Renal cortical epithelial cell (primary cell): ENCODE measurements around the gene CYP27B1. TPM values are rescaled to one million over a fixed set of nuclear protein-coding genes. Genes with fewer than 3 reads are reported as not detected.
"Not testable (repeated sequence)": the region's sequence is repeated elsewhere in the genome, so short reads cannot be mapped to it uniquely, and the experiment has no call there.

Experiments used
- DNase-seq: peaks from one replicate; pipeline ENCODE4 v3.0.0-alpha.2; 2011; ENCODE audit warnings: low read depth
- total RNA-seq: library from RNA; depleted of rRNA; stranded (reverse); fragments of >200 nt; gene quantifications from 2 replicates; pipeline ENCODE4 v1.2.3, GENCODE V29; 2014

CYP27B1 gene
- total RNA-seq, 1 donor from 2014 or later: 0.50 TPM

DNA sequence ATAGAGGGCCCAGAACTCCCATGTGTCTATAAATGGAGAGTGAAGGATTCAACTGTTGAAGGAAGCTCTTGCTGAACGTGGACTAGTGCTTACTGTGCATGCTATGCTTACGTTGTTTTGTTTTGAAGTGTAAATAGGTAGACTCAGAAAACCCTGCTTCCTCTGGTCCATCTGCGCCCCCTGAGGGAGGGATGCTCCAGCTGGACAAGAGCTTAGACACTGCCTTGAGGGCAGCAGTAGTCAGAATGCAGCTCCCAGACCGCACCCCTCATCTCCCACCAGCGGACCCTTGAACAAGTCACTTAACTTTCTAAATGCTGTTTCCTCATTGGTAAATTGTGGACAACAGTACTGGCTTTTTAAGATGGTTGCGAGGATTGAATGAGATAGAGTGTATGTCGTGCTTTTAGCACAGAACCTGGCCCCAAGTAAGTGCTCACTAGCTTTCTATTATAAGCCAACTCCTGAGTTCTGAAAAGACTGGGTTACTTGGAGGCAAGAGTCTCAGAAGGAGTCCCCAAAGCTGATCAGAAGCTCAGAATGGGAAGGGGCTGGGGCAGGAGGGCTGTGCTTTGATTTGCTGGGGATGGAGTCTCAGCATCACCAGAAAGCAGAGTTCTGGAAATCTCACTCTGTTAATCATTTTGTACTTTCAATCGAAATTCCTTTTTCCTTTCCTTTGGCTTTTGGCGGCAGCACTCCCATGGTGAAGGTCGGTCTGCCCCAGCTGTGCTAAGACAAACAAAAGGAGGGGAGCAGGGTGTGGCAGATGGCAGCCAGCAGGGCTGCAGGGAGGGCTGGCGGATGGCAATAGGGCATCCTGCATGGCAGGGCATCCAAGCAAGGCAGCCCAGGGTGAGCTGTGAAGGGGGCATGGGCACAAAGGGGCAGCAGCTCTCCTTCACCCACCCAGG is 43.9 kb downstream of the CYP27B1 start:
- DNase-seq: no peak

GRCh38 chr12:57721846-57722608 is 44.9 kb downstream of the CYP27B1 start:
- DNase-seq: not testable (repeated sequence)

DNA sequence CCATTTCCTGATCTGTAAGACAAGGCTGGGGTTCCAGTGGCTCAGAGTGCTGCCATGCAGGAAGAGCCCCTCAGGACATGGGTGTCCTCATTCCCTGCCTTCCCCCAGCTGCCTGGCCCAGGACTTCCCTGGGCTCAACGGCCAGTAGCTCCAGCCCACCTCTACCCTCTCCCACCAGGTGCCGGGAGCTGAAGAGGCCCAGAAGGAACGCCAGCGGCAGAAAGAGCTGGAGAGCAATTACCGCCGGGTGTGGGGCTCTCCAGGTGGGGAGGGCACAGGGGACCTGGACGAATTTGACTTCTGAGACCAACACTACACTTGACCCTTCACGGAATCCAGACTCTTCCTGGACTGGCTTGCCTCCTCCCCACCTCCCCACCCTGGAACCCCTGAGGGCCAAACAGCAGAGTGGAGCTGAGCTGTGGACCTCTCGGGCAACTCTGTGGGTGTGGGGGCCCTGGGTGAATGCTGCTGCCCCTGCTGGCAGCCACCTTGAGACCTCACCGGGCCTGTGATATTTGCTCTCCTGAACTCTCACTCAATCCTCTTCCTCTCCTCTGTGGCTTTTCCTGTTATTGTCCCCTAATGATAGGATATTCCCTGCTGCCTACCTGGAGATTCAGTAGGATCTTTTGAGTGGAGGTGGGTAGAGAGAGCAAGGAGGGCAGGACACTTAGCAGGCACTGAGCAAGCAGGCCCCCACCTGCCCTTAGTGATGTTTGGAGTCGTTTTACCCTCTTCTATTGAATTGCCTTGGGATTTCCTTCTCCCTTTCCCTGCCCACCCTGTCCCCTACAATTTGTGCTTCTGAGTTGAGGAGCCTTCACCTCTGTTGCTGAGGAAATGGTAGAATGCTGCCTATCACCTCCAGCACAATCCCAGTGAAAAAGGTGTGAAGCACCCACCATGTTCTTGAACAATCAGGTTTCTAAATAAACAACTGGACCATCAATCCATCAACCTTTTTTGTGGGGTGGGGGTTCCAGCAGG is 46.0 kb downstream of the CYP27B1 start:
- DNase-seq: no peak

GRCh38 chr12:57719777-57720605 is 46.9 kb downstream of the CYP27B1 start:
- DNase-seq: no peak

DNA sequence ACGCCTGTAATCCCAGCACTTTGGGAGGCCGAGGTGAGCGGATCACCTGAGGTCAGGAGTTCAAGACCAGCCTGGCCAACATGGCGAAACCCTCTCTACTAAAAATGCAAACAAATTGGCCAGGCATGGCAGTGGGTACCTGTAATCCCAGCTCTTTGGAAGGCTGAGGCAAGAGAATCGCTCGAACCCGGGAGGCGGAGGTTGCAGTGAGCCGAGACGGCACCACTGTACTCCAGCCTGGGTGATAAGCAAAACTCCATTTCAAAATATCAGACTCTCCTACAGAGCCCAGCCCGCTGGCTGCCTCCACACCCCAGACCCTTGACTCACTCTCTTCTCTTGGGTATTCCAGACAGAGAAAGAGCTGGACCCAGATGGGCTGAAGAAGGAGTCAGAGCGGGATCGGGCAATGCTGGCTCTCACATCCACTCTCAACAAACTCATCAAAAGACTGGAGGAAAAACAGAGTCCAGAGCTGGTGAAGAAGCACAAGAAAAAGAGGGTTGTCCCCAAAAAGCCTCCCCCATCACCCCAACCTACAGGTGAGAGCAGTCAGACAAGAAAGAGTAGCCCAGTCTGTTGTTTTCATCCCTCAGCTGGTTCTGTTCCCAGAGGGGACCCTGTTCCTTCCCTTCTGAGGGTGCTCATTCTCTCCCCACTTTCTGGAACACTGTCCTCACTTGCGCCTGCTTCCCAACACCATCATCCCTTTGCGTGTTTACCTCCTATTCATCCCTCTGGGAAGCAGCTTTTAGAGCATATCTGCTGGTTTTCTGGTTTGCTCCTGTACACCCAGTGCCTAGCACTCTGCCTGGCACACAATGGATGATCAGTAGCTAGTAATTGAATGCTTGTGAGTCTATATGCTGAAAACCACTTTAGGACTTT is 48.0 kb downstream of the CYP27B1 start:
- no peak for DNase-seq

- DNase-seq: no peak
Observed at GRCh38 chr12:57717846-57718640, 48.8 kb downstream of the CYP27B1 start.

DNA sequence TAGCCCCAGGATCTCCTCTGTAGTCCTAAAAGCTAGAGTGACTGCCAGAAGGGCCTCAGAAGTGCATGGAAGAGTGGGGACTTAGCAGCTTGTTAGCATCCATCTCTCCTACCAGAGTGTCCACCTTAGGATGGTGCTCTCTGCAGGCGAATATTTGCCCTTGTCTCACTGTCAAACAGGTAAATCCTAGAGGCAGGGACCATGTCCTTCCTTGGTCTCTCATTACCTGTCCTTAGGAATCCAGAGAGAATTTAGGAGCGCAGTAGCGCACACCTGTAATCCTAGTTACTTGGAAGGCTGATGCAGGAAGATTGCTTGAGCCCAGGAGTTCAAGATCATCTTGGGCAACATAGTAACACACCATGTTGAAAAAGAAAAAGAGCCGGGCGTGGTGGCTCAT is 49.7 kb downstream of the CYP27B1 start:
- no peak for DNase-seq

DNA sequence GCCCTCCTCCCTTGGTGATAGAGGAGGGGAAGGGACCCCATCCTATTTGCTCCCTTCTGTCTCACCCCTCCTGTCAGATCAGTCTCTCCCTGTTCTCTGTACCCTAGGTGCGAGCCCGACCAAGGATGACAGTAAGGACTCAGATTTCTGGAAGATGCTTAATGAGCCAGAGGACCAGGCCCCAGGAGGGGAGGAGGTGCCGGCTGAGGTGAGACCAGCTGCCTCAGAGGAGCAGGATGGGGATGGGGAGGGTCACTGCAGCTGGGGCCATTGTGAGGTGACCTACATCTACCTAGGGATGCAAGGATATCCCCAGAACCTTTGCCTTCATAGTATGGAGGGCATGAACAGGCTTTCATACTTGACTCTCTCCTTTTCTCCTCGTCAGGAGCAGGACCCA is 50.6 kb downstream of the CYP27B1 start:
- DNase-seq: no peak

GRCh38 chr12:57715786-57716185 is 51.1 kb downstream of the CYP27B1 start:
- DNase-seq: no peak

DNA sequence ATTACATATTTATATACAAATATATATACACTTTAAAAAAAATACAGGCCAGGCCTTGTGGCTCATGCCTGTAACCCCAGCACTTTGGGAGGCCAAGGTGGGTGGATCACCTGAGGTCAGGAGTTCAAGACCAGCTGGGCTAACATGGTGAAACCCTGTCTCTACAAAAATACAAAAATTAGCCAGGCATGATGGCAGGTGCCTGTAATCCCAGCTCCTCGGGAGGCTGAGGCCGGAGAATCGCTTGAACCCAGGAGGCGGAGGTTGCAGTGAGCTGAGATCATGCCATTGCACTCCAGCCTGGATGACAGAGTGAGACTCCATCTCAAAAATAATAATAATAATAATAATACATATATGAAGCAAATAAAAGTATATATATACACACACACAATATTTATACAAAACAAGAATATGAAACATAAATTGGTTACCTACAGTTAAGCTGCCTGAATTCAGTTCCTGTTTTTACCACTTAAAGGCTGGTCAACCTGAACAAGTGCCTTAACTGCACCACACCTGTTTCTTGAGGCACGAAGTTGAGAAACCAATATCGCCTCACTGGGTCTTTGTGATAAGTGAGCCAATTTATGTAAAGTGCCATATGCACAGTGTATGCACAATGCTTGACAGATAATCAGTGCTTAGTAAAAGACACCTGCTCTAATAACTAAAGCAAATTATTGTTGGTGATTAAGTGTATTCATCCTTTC is 51.7 kb downstream of the CYP27B1 start:
- DNase-seq: not testable (repeated sequence)

DNA sequence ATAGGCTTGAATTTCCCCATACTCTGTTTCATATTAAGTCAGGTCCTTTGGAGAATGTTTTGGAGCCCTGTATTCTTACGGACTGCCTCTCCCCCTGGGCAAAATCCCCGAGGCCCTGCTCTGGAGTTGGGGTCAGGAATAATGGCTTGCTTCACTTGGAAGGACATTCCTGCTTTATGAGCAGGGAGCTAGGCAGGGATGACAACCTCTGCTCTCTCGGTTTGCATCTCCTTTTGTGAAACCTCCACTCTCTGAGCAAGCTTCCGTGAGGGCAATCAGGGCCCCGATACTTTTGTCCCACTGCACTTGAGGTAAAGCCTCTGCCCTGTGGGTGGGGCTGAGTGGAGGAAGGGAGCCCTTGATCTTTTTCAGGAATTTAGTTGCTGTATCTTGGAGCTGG is 53.7 kb downstream of the CYP27B1 start:
- no peak for DNase-seq

GRCh38 chr12:57712701-57713100 is 54.2 kb downstream of the CYP27B1 start:
- DNase-seq: no peak

Other genes with a start within 250 kb of the CYP27B1 start
- gene DDIT3, start 246.6 kb downstream of the CYP27B1 start, total RNA-seq: 6.1 and 17.5 TPM in 2 replicates
- 5.0 and 12.5 TPM in 2 replicates for gene MBD6, start 244.3 kb downstream of the CYP27B1 start, total RNA-seq
- 123 and 212 TPM in 2 replicates for gene DCTN2, start 219.9 kb downstream of the CYP27B1 start, total RNA-seq
- 0.35 and 2.5 TPM in 2 replicates for gene KIF5A, start 217.0 kb downstream of the CYP27B1 start, total RNA-seq
- 43.5 and 77.8 TPM in 2 replicates for gene PIP4K2C, start 175.9 kb downstream of the CYP27B1 start, total RNA-seq
- gene DTX3, start 162.3 kb downstream of the CYP27B1 start, total RNA-seq: 5.9 and 19.6 TPM in 2 replicates
- 1.7 and 7.0 TPM in 2 replicates for gene ARHGEF25, start 155.6 kb downstream of the CYP27B1 start, total RNA-seq
- gene B4GALNT1, start 133.9 kb downstream of the CYP27B1 start, total RNA-seq: 0.20 and 1.4 TPM in 2 replicates
- 186 and 325 TPM in 2 replicates for gene OS9, start 72.9 kb downstream of the CYP27B1 start, total RNA-seq
- under 0.01 and 0.17 TPM in 2 replicates for gene AGAP2, start 28.3 kb downstream of the CYP27B1 start, total RNA-seq
- gene TSPAN31, start 22.0 kb downstream of the CYP27B1 start, total RNA-seq: 64.0 and 105 TPM in 2 replicates
- gene CDK4, start 14.8 kb downstream of the CYP27B1 start, total RNA-seq: 101 and 145 TPM in 2 replicates
- 3.1 and 8.5 TPM in 2 replicates for gene MARCHF9, start 12.0 kb downstream of the CYP27B1 start, total RNA-seq
- gene METTL1, start 5.0 kb upstream of the CYP27B1 start, total RNA-seq: 6.1 and 6.4 TPM in 2 replicates
- gene EEF1AKMT3, start 5.5 kb upstream of the CYP27B1 start, total RNA-seq: 4.2 and 4.3 TPM in 2 replicates
- 24.8 and 43.6 TPM in 2 replicates for gene TSFM, start 15.7 kb upstream of the CYP27B1 start, total RNA-seq
- gene AVIL, start 51.7 kb upstream of the CYP27B1 start, total RNA-seq: 1.9 and 2.8 TPM in 2 replicates
- gene CTDSP2, start 79.7 kb upstream of the CYP27B1 start, total RNA-seq: 16.3 and 81.9 TPM in 2 replicates
- gene ATP23, start 174.5 kb upstream of the CYP27B1 start, total RNA-seq: 7.5 and 8.3 TPM in 2 replicates